ENCODE measurements around the gene DUSP12.

Gene DUSP12

DNA sequence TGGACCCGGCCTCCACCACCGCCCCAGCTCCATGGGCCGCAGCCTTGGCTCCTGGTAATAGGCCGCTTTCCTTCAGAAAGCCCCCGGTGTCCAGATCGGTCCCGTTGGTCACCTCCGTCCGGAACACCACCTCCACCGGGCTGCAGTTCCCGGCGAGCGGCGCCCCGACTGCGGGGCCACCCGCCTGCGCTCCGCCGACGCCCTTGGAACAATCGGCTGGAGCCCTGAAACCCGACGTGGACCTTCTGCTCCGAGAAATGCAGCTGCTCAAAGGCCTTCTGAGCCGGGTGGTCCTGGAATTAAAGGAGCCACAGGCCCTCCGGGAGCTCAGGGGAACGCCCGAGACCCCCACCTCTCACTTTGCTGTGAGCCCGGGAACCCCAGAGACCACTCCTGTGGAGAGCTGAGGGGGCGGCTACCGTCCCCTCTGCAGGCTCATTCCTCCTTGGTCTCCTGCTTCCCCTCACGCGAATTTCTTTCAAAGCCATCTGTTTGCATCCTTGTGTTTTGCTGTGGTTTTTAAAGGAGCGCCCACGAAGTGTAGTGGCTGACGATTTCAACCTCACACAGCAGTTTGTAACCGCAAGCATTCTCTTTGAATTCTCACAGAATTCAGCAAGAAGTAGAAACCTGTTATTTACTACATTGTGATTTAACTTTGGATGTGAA lies 22.2 kb upstream of the DUSP12 start:
- DNase-seq (ENCODE audit: low spot score): no peak
- Histone ChIP-seq H3K27ac (peak overlapping the region; percentile 44 to 89), H3K4me3 (peak overlapping the region; percentile 95)
- TF ChIP-seq, protein P1, sequence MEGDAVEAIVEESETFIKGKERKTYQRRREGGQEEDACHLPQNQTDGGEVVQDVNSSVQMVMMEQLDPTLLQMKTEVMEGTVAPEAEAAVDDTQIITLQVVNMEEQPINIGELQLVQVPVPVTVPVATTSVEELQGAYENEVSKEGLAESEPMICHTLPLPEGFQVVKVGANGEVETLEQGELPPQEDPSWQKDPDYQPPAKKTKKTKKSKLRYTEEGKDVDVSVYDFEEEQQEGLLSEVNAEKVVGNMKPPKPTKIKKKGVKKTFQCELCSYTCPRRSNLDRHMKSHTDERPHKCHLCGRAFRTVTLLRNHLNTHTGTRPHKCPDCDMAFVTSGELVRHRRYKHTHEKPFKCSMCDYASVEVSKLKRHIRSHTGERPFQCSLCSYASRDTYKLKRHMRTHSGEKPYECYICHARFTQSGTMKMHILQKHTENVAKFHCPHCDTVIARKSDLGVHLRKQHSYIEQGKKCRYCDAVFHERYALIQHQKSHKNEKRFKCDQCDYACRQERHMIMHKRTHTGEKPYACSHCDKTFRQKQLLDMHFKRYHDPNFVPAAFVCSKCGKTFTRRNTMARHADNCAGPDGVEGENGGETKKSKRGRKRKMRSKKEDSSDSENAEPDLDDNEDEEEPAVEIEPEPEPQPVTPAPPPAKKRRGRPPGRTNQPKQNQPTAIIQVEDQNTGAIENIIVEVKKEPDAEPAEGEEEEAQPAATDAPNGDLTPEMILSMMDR (IDR thresholded peaks at IDR 0.05): no peak

DNA sequence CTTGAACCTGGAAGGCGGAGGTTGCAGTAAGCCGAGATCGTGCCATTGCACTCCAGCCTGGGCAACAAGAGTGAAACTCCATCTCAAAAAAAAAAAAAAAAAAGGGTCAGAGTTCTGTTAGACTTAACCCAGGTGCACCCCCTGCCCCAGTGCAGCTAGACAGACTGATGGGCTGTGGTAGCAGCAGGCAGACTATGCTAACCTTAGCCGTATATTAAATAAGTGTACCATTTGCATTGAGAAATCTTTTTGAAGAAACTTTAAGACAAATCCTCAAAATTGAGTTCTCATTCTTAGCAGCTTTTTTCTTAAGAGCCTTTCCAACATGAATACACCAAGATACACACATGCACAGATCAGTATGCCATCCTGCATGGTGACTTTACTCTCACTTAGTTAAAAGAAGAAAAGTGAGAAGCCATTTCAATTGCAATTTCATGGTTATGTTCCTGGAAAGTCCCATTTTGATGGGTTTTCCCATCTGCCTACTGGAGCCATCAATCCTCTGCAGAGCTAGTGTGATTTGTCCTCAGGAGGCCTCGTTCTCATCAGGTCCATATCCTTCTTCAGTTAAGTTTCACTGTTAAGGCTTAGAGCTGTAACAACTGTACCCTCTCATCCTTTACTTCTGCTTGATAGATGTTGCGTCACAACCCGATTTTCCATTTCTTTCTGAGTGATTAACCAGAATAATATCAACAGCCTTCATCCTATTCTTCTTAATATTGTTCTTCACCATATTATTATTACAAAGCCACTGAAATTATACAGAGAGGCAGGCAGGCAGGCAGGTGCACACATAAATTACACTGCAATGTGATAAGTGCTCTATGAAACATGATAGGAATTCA lies 21.0 kb upstream of the DUSP12 start:
- no peak for DNase-seq (ENCODE audit: low spot score)
- Histone ChIP-seq H3K27ac (no peak overlapping the region), H3K4me3 (no peak overlapping the region)
- TF ChIP-seq, protein P1 (IDR thresholded peaks at IDR 0.05): no peak

DNA sequence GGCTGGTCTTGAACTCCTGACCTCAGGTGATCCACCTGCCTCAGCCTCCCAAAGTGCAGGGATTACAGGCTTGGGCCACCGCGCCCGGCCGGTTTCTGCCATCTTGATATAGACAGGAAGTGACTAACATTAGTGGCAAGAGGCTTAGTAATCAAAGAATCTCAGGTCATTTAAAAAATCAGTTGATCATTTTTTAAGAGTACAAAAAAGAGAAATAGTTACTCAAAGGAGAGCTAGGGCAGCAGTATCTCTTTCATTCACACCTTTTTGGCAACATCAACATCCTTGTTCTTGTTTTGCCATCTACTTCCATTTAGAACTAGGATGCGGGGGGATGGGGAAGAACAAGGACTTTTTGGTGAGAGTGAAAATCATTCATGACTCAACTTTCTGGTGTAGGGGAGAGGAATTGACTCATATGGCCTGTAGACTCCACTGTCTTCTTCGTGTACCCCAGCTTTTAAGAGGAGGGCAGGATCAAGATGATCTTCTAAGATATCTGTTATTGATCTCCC lies 19.5 kb upstream of the DUSP12 start:
- H3K27ac ChIP-seq: no peak overlapping the region
- no peak overlapping the region for H3K4me3 ChIP-seq
- DNase-seq (ENCODE audit: low spot score): no peak
- TF ChIP-seq, protein P1 (IDR thresholded peaks at IDR 0.05): no peak

DNA sequence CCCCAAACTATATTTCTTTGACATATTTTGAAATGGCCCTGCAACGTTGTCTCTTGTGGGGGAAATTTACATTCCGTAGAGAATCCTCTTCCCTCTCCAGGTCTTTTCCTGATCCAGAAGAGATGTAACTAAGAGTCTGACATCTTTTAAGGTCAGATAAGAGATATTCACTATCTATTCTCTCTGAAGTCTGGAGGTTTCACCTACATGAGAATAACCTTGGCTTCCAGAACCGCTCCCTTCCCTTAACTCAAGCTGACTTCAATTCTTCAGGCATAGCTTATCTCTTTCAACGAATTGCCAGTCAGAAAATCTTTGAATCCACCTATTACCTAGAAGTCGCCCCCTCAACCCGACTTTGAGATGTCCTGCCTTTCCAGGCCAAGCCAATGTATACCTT lies 18.3 kb upstream of the DUSP12 start:
- no peak overlapping the region for H3K4me3 ChIP-seq
- H3K27ac ChIP-seq: no peak overlapping the region
- TF ChIP-seq, protein P1 (IDR thresholded peaks at IDR 0.05): no peak
- no peak for DNase-seq (ENCODE audit: low spot score)

DNA sequence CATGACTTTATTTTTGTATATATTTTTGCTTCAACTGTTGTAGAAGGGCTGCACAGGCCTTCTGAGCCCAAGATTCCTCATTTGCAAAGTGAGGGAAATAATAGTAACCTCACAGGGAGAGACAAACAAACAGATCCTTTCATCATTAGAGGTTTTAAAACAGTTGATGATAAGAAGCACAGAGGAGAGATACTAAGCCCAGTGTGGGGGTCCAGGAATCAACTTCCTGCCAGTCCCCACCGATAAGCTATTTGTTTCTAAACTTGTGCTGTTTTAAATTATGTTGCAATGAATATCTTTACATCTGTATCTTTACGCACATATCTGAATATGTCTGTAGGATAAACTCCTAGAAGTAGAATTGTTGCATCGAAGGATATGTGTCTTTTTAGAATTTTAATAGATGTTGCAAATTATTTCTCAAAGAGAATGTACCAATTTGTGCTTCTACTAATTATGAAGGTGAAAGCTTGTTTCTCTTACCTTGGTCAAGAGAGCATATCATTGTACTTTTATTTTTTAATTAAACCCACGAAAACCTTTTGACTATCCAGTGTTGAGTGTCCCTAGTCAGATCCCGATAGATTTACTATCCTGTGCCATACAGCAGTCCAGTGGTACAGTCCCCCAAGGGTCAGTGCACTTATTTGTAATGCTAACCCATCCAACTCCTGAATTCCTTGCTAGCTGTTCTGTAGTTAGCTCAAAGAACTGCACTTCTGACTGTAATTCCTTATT lies 17.4 kb upstream of the DUSP12 start:
- TF ChIP-seq, protein P1 (IDR thresholded peaks at IDR 0.05): no peak
- no peak for DNase-seq (ENCODE audit: low spot score)
- H3K27ac ChIP-seq: no peak overlapping the region

DNA sequence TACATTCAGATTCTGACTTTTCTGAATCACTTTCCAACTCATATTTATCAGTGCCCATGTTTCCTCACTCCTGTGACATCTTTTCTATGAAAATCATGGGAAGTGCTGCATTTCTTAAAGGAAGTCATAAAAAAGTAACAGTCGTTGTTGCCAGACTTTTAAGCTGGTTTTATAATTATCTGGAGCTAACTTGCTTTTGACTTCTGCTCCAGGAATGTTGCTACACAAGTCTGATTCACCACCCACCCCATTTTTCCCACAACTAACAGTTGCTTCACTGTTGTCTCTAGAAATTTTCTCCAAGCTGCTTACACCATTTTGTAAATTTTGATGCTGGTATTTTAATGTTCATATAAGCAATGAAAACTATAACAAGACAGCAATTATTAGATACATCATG lies 16.1 kb upstream of the DUSP12 start:
- no peak for DNase-seq (ENCODE audit: low spot score)
- TF ChIP-seq, protein P1 (IDR thresholded peaks at IDR 0.05): no peak
- H3K4me3 ChIP-seq: no peak overlapping the region
- H3K27ac ChIP-seq: no peak overlapping the region

More for the DNA sequence above, 17.4 kb upstream of the DUSP12 start:
- no peak overlapping the region for H3K4me3 ChIP-seq

Measured in coronary artery (tissue), 2 donors.